Testis (tissue), 2 donors: ENCODE measurements around the gene PRSS1.

Experiments used
- POLR2A ChIP-seq: fragments of 450-650 bp; IDR thresholded peaks from one replicate; pipeline ENCODE4 v1.6.1; 2017; ENCODE audit warnings: antibody characterized with exemption, mild to moderate bottlenecking, moderate library complexity
- TF ChIP-seq, protein P1 (sequence below), 3 experiments: fragments of 450-650 bp in 2 of 3; fragments of 200-600 bp in 1 of 3; sonication (generic) in 1 of 3; IDR thresholded peaks; one replicate each; pipeline ENCODE4 v1.5.1; 2016 to 2019; ENCODE audit warnings: antibody characterized with exemption in 3 of 3, mild to moderate bottlenecking in 2 of 3, moderate library complexity in 1 of 3

- TF ChIP-seq, protein P1, sequence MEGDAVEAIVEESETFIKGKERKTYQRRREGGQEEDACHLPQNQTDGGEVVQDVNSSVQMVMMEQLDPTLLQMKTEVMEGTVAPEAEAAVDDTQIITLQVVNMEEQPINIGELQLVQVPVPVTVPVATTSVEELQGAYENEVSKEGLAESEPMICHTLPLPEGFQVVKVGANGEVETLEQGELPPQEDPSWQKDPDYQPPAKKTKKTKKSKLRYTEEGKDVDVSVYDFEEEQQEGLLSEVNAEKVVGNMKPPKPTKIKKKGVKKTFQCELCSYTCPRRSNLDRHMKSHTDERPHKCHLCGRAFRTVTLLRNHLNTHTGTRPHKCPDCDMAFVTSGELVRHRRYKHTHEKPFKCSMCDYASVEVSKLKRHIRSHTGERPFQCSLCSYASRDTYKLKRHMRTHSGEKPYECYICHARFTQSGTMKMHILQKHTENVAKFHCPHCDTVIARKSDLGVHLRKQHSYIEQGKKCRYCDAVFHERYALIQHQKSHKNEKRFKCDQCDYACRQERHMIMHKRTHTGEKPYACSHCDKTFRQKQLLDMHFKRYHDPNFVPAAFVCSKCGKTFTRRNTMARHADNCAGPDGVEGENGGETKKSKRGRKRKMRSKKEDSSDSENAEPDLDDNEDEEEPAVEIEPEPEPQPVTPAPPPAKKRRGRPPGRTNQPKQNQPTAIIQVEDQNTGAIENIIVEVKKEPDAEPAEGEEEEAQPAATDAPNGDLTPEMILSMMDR (IDR thresholded peaks at IDR 0.05), result no peak
- TF ChIP-seq POLR2A, result no peak
Observed at GRCh38 chr7:142785841-142786250, 36.6 kb downstream of the PRSS1 start.
